Erythroblast (primary cell): Measurements from ENCODE around the gene MYH7B.

Source experiments
- GATA1 ChIP-seq: IDR thresholded peaks from 2 replicates; pipeline ENCODE4 v1.6.1; 2011; ENCODE audit warnings: low read depth, mild to moderate bottlenecking, control low read depth, low read length, moderate library complexity
- POLR2A ChIP-seq: IDR thresholded peaks from 2 replicates; pipeline ENCODE4 v1.6.1; 2011; ENCODE audit warnings: mild to moderate bottlenecking, low read length

DNA sequence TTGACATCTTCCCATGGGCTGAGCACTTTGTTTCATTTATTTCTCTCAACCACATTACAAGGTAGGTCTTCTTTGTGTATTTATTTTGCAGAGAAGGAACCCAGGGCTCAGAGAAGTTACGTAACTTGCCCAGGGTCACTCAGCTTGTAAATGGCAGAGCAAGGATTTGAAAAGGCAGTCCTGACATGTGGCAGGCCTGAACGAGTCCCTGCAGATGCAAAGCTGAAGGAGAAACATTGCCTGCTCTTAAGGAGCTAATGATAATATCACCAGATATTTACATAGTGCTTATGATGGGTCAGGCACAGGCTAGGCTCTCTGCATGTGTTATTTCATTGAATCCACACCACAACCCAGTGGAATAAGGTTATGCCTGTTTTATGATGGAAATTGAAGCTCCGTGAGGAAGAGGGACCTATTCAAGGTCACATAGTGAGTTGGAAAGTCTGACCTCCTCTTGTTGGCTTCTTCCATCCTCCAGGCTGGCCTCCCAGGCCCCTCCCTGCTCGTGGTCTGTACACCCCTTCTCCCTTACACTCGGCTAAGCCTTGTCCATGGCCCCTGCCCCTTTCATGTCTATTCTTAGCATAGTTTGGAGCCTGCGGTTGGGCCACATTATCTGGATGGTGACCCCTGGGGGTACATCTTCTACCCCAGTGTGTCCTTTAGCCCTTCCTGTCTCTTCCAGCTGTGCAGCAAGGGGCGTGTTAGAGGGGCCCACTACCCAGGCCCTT lies 12.5 kb downstream of the MYH7B start:
- no peak for TF ChIP-seq POLR2A
- TF ChIP-seq GATA1, result no peak
